HG02642 (cell line): Measurements from ENCODE around the gene OPTN.
A peak's percentile ranks its signal among the peaks of the same experiment; 100 is the strongest.
"Not testable (repeated sequence)": the region's sequence is repeated elsewhere in the genome, so short reads cannot be mapped to it uniquely, and the experiment has no call there.

Source experiments
- ATAC-seq: cut with Tn5 transposase; IDR thresholded peaks from one replicate; pipeline ENCODE4 v1.9.1; 2021; ENCODE audit warnings: mild to moderate bottlenecking; ENCODE audit not compliant: unreplicated experiment, poor library complexity

OPTN gene

GRCh38 chr10:13099666-13100348 lies at the start of gene OPTN:
Gene OPTN, plus strand, starts transcription at chr10:13100163. Its CDS starts 8,960 bp downstream, at chr10:13109123.
- ATAC-seq: peak; percentile 69

DNA sequence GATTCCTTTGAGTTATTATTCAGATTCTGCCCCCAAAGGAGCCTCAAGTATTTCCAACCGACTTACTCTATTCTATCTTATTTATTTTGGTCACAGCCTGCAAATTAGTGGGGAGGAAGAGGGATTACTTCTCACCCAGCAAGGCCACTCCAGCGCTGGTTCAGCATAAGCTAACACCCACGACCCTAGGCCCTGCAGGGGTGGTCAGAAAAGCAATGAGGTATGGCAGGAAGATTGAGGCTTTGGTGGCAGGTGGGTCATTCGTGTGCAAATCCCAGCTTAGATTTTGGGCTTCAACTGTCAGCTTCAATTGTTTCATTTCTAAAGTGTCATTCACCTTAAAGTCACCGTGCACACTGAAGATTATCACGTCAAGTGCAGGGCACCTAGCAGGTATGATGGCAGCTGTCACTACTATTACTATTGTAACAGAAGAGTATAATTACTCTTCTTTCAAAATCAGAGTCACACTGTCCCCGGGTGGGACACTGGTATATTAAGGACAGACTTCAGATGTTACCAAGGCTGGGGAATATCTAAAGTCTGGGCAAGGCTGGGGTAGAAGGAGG lies 48.8 kb upstream of the OPTN start:
- no peak for ATAC-seq

DNA sequence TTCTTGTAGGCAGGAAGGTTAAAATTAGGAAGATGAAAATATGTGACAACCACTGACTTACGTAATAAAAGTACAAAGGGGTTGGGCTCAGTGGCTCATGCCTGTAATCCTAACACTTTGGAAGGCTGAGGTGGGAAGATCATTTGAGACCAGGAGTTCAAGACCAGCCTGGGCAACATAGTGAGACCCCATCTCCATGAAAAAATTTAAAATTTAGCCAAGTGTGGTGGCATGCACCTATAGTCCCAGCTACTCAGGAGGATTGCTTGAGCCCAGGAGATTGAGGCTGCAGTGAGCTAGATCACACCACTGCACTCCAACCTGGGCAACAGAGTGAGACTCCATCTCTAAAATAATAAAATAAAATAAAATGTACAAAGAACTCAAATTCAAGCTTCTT lies 46.8 kb upstream of the OPTN start:
- ATAC-seq: not testable (repeated sequence)

GRCh38 chr10:13053794-13054462 lies 46.0 kb upstream of the OPTN start:
- ATAC-seq: no peak

- no peak for ATAC-seq
Measured at GRCh38 chr10:13054844-13055243, 45.1 kb upstream of the OPTN start.

DNA sequence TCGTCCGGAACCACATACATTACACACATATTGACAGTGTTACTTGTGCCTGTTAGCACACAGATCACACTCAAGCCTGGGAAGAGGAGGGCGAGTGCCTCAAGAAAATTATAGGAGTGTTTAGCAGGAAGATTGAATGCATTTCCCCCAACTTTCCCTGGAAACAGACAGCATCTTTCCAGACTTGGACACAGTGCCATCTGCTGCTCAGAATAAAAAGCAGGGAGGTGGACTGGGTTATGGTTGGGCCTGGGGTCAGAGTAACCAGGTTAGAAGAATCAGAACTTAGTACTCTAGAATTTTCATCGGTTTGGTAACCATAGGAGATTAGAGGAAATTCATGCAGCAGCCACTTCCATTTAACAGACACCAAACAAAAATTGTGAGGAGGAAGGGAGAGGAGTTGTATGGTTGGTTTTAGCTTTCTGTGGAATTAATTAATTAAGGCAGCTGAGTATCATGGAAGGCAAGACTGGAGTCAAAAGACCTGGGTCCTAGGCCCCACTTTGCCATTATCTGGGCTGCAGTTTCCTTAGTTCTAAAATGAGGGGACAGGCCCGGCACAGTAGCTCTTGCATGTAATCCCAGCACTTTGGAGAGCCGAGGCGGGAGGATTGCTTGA lies 43.4 kb upstream of the OPTN start:
- ATAC-seq: no peak

DNA sequence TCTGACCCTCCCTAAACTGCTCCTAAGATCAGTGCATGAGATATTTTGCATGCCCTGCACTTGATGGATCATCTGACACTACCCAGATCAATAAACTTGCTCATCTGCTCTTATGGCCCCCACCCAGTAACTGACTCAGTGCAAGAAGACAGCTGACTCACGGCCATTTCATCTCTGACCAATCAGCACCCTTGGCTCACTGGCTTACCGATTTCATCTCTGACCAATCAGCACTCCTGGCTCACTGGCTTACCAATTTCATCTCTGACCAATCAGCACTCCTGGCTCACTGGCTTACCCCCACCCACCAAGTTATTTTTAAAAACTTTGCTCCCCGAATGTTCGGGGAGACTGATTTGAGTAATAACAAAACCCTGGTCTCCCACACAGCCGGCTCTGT lies 37.2 kb upstream of the OPTN start:
- ATAC-seq: no peak

DNA sequence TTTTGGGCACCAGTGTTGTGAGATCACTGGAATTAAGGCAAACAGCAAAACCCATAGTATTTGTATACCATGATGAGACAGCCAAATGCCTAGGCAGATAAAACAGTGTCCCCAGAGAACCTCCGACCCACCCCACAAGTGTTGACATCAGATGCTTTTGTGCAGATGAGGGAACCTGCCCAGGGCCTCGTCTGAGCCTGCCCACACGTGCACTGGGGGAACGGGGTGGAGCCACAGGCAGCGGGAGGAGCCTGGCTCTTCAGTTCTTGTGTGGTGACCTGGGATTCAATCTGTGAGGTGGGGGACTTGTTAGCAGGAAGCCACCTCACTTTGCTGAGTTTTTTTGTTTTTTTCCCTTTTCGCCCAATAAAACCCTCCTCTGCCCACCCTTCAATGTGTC lies 33.4 kb upstream of the OPTN start:
- ATAC-seq: no peak

DNA sequence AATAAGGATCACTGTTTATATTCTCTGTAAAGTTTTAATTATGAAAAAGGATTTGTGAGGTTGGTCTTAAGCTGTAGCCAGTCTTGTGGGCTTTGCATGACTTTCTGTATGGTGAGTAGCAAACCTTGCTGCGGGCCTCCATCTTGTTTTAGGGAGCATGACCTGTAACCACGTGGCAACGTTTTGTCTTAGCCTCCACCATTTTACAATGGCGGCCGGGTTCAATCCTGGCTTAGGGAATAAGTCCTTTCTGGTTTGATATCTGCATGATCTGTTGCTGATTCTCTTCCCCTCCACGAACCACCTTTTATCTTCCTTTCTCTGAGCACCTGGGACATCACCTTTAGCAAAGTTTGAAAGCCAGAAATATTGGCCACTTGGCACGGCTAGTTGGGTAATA lies 32.5 kb upstream of the OPTN start:
- no peak for ATAC-seq

DNA sequence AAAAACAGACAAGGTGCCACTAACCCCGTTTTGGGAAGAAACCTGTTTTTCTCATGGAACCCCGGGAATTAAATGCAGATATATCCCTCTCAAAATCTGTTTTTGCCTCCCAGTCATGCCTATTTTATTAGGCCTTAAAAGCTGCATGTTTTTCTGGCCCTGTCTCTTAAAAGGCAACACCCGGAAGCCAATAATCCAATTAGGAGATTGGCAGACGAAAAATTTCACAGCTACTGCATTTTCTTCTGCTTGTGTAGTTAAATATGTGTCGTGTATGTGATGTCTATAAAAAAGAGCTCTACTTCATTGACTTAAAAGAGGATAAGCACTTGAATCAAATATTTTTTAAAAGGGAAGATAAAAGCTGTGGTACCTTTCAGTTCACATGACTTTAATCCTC lies 31.9 kb upstream of the OPTN start:
- ATAC-seq: no peak

- no peak for ATAC-seq
Measured at GRCh38 chr10:13068484-13068883, 31.5 kb upstream of the OPTN start.

DNA sequence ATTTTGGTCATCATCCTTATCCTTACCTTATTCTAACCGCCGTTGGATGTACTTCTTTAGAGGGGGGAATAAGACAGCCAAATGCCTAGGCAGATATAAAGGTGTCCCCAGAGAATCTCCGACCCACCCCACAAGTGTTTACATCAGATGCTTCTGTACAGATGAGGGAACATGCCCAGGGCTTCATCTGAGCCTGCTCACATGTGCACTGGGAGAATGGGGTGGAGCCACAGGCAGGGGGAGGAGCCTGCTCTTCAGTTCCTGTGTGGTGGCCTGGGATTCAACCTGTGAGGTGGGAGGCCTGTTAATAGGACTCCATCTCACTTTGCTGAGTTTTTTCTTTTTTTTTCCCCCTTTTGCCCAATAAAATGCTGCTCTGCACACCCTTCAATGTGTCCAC lies 27.6 kb upstream of the OPTN start:
- ATAC-seq: no peak

- peak; percentile 60 for ATAC-seq
Measured at GRCh38 chr10:13074563-13075451, 25.2 kb upstream of the OPTN start.

DNA sequence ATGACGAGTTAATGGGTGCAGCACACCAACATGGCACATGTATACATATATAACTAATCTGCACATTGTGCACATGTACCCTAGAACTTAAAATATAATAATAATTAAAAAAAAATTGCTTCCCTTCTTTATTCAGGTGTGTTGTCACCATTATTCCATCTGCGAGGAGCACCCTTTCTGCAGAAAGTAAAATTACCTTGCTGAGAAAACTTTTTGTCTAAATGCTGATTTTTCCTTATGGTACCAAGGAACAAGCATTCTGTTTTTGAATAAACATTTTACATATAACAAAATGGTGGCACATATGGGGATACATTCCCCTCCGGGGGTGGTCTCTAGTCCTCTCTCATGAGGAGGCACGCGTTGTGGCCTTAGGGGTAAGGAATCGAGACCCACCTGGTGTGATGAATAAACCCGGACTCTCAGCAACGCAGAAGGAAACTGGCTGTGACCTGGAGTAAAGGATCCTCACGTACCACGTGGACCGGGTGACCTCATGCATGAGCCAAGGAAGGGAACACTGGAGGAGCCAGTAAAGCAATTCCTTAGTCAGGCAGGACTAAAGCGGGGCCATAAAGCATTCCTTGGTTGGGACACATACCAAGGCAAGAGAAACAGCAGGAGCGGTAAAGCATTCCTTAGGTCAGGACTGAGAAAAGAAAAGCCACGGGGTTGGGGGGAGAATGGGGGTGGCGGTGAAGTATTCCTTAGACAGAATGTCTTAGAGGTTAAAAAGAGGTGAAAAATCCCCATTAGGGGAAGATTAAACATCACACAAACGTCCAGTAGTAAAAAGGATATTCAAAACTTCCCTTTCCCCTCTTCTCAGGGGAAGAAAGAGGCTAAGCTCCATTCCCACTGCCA lies 20.8 kb upstream of the OPTN start:
- ATAC-seq: no peak

DNA sequence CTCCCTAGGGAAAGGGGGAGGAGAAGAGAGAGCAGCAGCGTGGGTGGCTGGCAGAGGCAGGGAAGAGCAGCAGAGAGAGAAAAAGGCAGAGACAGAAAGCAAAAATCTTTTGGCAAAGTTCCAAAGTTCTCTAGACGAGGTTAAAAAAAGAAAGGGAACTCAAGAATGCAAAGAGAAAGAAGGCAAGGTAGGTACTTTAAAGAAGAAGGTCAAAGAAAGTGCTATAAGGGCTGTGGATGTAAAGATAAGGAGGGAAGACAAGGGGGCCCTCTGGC lies 20.2 kb upstream of the OPTN start:
- no peak for ATAC-seq

DNA sequence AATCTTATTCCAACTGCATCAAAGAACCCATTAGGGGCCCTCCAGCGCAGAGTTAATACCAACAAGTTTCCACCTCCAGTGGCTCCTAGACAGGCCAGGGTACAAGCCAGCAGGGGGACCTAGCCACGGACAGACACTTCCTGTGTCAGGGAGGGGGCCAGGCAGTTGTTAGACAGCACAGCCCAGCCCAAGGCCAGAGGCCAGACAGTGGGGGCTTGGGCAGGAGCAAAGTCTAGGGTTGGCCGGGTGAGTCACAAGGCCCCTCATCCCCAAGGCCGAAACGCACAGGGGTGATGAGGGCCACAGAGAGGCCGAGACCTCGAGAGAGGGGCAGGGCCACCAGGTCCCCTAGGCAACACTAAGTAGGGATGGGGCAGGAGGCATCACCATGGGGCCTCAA lies 19.3 kb upstream of the OPTN start:
- ATAC-seq: no peak

DNA sequence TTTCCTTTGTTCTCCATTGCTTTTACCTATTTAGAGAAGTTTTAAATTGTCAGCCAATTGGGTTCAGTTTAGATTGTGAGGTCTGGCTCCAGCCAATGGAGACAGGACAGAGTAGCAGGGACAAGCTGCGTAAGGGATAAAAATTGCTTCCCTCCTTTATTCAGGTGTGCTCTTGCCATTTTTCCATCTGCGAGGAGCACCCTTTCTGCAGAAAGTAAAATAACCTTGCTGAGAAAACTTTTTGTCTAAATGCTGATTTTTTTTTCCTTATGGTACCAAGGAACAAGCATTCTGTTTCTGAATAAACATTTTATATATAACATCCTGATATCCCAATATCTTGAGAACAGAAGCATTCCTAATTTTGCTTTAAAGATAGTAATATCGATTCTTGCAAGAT lies 16.3 kb upstream of the OPTN start:
- not testable (repeated sequence) for ATAC-seq

GRCh38 chr10:13086056-13086455 lies 13.9 kb upstream of the OPTN start:
- ATAC-seq: no peak

DNA sequence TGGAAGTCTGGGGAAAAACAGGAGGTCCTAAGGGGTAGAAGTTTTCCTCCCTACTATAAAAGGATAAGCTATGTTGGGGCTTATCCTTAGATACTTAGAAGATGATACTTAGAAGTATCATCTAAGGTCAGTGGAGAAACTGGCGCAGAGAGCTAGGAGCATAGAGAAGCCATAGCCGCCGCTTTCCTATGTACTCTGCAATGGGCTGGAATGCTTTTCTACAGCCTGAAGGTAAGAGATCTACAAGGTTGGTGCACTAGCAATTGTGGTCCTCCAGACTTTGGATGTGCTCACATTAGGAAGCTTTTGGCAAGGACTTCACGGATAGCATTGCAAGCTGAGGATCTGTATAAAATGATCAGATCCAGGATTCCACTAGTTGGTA lies 12.4 kb upstream of the OPTN start:
- ATAC-seq: no peak
